ENCODE measurements around the gene CCL17. TPM values are rescaled to one million over a fixed set of nuclear protein-coding genes. Genes with fewer than 3 reads are reported as not detected.

Gene CCL17
- total RNA-seq = not detected
- long read RNA-seq = 0 reads

GRCh38 chr16:57403965-57404817, at the start of gene CCL17:
Gene CCL17, plus strand, starts transcription at chr16:57404767. Its CDS starts 9,166 bp downstream, at chr16:57413933.
- no peak for DNase-seq
- no peak for ATAC-seq
- intact Hi-C loops (cut with DNase I) = no loop called here

DNA sequence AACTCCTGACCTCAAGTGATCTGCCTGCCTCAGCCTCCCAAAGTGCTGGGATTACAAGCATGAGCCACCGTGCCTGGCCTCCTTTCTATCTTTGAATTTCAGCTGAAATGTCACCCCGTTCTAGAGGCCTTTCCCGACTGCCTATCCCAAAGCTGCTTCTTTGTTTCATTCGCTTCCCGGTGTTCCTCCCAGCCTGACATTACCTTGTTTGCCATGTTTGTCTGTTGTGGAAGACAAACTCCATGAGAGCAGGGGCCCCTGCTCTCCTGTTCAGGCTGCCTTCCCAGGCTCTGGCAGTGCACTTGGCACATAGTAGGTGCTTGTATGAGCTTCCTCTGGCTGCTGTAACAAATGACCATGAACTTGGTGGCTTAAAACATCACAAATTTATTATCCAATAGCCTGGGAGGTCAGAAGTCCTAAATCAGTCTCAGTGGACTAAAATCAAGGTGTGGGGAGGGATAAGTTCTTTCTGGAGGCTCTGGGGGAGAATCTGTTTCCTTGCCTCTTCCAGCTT, 48.6 kb upstream of the CCL17 start:
- ATAC-seq (no peak), DNase-seq (no peak)
- intact Hi-C loops (cut with DNase I) = no loop called here

- ATAC-seq = no peak
- no peak for DNase-seq
- intact Hi-C loops (cut with DNase I) = no loop called here
Observed at GRCh38 chr16:57356547-57356946, 48.0 kb upstream of the CCL17 start.

- no peak for DNase-seq
- intact Hi-C loops (cut with DNase I) = no loop called here
- ATAC-seq = no peak
Observed at GRCh38 chr16:57357330-57358085, 47.1 kb upstream of the CCL17 start.

GRCh38 chr16:57358086-57358420, 46.5 kb upstream of the CCL17 start:
- DNase-seq = no peak
- no peak for ATAC-seq
- intact Hi-C loops (cut with DNase I) = no loop called here

DNA sequence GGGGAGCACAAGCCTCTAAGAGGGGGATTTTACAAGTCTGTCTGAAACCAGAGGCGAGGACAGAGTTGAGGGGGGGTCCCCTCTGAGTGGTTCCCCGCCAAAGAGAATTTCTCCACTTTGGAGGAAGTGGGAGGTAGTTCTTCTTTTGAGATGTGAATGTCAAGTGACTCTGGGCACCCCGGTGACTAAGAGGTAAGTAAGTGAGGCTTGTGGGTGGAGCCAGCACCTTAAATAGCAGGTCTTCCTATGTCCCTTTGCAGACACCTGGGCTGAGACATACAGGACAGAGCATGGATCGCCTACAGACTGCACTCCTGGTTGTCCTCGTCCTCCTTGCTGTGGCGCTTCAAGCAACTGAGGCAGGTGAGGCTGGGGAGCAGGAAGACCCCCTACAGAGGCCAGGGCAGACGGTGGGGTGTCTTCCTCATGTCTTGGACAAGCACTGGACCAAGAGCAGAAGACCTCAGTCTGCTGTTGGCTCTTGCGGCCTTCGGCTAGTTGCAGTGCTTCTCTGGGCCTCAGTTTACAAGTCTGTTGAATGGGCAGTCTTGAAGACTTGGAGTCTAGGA, 46.0 kb upstream of the CCL17 start, which contains the start of gene CCL22:
Gene CCL22, plus strand, starts transcription at position 257 of the 569 bp plus-strand sequence. Its CDS starts 34 bp downstream, at position 291.
- ATAC-seq (no peak), DNase-seq (no peak)
- intact Hi-C loops (cut with DNase I) = no loop called here

- DNase-seq = no peak
- ATAC-seq = no peak
- intact Hi-C loops (cut with DNase I) = no loop called here
Observed at GRCh38 chr16:57360321-57360935, 44.1 kb upstream of the CCL17 start.

DNA sequence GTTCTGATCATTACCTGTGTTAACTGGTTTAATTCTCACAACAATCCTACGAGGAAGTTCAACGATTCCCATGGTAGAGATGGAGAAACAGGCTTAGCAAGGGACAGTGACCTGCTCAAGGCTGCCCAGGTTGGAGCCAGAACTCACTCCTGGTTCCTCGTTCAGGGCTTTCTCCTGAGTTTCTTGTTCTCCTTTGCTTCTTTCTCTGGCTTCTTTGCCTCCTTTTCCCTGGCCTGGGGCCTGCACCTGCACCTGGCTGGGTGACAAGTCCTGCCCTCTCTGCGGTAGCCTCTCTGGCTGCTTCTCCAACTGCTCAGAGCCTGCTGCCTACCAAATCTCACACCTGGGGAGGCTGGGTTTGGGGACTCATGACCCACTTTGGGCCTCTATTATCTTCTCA, 43.2 kb upstream of the CCL17 start:
- no peak for ATAC-seq
- no peak for DNase-seq
- intact Hi-C loops (cut with DNase I) = no loop called here

- DNase-seq (no peak), ATAC-seq (no peak)
- intact Hi-C loops (cut with DNase I) = no loop called here
Observed at GRCh38 chr16:57364143-57364542, 40.4 kb upstream of the CCL17 start.

- ATAC-seq (peak in 1 of 2 donors; percentile 47), DNase-seq (no peak)
- intact Hi-C loops (cut with DNase I) = no loop called here
Observed at GRCh38 chr16:57366544-57367040, 38.0 kb upstream of the CCL17 start.

- no peak for DNase-seq
- peak in 1 of 2 donors; percentile 6 for ATAC-seq
- intact Hi-C loops (cut with DNase I) = no loop called here
Observed at GRCh38 chr16:57367116-57367752, 37.3 kb upstream of the CCL17 start.

GRCh38 chr16:57371494-57372371, 32.8 kb upstream of the CCL17 start:
- DNase-seq (no peak), ATAC-seq (no peak)
- intact Hi-C loops (cut with DNase I) = loop anchor here in 1 of 2 donors (10.0 kb wide), 1 partner anchor 67 kb away; no protein-coding TSS in a partner anchor

DNA sequence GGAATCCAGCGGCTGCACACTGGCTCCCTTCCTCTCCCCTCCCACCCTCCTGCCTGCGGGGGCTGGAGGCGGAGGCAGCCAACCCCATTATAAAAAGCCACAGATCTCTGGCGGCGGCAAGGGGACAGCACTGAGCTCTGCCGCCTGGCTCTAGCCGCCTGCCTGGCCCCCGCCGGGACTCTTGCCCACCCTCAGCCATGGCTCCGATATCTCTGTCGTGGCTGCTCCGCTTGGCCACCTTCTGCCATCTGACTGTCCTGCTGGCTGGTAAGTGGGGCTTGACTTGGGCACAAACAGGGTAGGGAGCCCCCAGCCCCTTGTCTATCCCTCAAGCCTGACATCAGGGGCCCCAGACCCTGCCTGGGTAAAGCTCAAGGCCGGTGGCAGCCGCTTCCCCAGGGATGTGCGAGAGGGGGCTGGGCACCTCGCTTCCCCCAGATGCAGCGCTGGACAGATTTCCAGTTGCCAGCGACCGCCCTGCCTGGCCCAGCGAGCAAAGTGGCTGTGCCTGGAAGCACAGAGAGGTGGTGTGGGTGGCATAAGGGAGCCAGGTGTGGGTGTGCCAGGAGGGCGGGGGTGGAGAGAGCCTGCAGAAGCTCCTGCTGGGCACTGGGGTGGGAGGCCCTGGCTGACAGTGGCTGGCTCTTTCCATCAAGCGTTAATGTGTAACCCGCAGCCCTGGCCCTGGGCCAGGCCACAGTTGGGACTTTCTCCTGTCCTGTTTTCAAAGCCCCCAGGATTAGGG, 32.0 kb upstream of the CCL17 start, which contains the start of gene CX3CL1:
Gene CX3CL1, plus strand, starts transcription at position 119 of the 745 bp plus-strand sequence. Its CDS starts 79 bp downstream, at position 198.
- intact Hi-C loops (cut with DNase I) = loop anchor here in 1 of 2 donors (10.0 kb wide), 1 partner anchor 68 kb away; no protein-coding TSS in a partner anchor
- DNase-seq = peak; percentile 77
- ATAC-seq = peak; percentile 79 to 92

- no peak for DNase-seq
- intact Hi-C loops (cut with DNase I) = loop anchor here in 1 of 2 donors (10.0 kb wide), 1 partner anchor 69 kb away; no protein-coding TSS in a partner anchor
- peak in 1 of 2 donors; percentile 4 for ATAC-seq
Observed at GRCh38 chr16:57373117-57373947, 31.2 kb upstream of the CCL17 start.

DNA sequence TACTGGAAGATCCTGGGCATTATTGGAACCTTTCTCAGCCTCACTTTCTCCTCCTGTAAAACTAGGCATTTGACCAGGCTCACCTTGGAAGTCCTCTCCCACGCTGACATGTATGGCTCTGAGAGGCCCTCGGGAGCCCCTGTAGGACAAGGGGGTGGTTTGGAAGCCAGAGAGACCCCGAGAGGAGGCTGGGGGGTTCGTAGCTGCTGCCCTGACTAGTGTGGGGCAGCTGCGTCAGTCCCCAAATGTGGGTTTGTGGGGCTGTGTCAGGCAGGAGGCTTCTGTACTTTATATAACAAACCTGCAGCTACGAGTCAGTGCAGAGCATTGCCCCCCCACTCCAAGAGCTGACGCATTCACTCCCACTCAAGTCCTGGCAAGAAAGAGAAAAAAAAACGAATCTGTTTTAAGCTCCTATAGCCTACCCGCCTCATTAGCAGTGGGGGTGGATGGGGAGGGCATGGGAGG, 30.5 kb upstream of the CCL17 start:
- DNase-seq (no peak), ATAC-seq (peak in 1 of 2 donors; percentile 58)
- intact Hi-C loops (cut with DNase I) = loop anchor here in 1 of 2 donors (10.0 kb wide), 1 partner anchor 69 kb away; no protein-coding TSS in a partner anchor
